Effector memory CD4-positive, alpha-beta T cell (primary cell): ENCODE data around the gene FAF1.
"Not testable (repeated sequence)": the region's sequence is repeated elsewhere in the genome, so short reads cannot be mapped to it uniquely, and the experiment has no call there.

ENCODE experiments used
- DNase-seq, 3 donors: peaks; one replicate each; pipeline ENCODE4 v3.0.0-alpha.2; 2020
- H3K27ac ChIP-seq: 2 replicates; pipeline ENCODE4 v1.7.0; 2013; ENCODE audit warnings: mild to moderate bottlenecking, low read length, moderate library complexity; ENCODE audit not compliant: insufficient read depth, poor library complexity, severe bottlenecking
- H3K27me3 ChIP-seq: replicated peaks from 2 replicates; pipeline ENCODE4 v1.7.0; 2013; ENCODE audit warnings: mild to moderate bottlenecking, low read length; ENCODE audit not compliant: insufficient read depth, control insufficient read depth, poor library complexity, severe bottlenecking
- H3K36me3 ChIP-seq: 2 replicates; pipeline ENCODE4 v1.7.0; 2013; ENCODE audit warnings: mild to moderate bottlenecking, low read length, moderate library complexity; ENCODE audit not compliant: control insufficient read depth, insufficient read depth
- H3K4me1 ChIP-seq: 2 replicates; pipeline ENCODE4 v1.7.0; 2013; ENCODE audit warnings: low read length, mild to moderate bottlenecking; ENCODE audit not compliant: control insufficient read depth, insufficient read depth, poor library complexity, severe bottlenecking
- H3K4me3 ChIP-seq: 2 replicates; pipeline ENCODE4 v1.7.0; 2013; ENCODE audit warnings: low read length, low read depth, mild to moderate bottlenecking; ENCODE audit not compliant: insufficient read depth, poor library complexity, severe bottlenecking
- H3K9me3 ChIP-seq: 2 replicates; pipeline ENCODE4 v1.7.0; 2013; ENCODE audit warnings: mild to moderate bottlenecking, low read length, moderate library complexity; ENCODE audit not compliant: control insufficient read depth

Gene FAF1

DNA sequence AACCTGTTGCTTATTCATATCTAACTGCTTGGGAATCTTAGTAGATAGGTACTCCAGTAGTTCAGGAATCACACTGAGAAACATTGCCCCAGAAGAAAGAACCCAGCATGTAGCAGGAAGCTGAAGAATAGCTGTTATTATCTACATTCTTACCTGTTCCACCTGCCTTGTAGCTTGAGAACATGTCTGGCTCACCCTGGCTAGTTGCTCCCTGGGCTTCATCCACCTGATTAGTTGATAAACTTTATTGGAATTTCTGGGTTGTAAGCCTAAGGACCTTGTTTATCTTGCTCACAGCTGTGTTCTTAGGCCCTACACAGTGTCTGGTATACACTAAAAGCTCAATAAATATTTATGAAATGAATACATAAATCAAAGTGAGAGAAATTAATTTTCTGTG is 430.6 kb downstream of the FAF1 start:
- DNase-seq = no peak
- Histone ChIP-seq H3K9me3 (no peaks in the 10 kb centered on the region), H3K27me3 (no peaks in the 10 kb centered on the region), H3K4me3 (no peak overlapping the region), H3K4me1 (no peaks in the 10 kb centered on the region), H3K36me3 (peaks cover 8% of the 10 kb centered on the region), H3K27ac (no peak overlapping the region)

DNA sequence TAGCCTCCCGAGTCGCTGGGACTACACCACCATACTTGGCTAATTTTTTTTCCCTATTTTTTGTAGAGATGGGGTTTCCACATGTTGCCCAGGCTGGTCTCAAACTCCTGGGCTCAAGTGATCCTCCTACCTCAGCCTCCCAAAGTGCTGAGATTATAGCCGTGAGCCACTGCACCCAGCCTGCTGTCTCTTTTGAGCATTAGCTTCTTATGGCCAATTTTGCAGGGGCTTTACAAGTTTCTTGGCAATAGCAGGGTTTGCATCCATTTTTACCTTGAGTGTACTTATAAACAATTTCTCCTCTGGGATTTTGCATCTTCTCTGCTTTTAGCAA is 432.1 kb downstream of the FAF1 start:
- H3K9me3 ChIP-seq, H3K36me3 ChIP-seq, H3K27me3 ChIP-seq, H3K4me1 ChIP-seq, H3K4me3 ChIP-seq, H3K27ac ChIP-seq, DNase-seq: not testable (repeated sequence)

- Histone ChIP-seq H3K27ac (no peak overlapping the region), H3K27me3 (no peaks in the 10 kb centered on the region), H3K4me1 (no peaks in the 10 kb centered on the region), H3K4me3 (no peak overlapping the region), H3K9me3 (peaks cover 3% of the 10 kb centered on the region), H3K36me3 (peaks cover 8% of the 10 kb centered on the region)
- no peak for DNase-seq
Observed at GRCh38 chr1:50527249-50527986, 432.6 kb downstream of the FAF1 start.

DNA sequence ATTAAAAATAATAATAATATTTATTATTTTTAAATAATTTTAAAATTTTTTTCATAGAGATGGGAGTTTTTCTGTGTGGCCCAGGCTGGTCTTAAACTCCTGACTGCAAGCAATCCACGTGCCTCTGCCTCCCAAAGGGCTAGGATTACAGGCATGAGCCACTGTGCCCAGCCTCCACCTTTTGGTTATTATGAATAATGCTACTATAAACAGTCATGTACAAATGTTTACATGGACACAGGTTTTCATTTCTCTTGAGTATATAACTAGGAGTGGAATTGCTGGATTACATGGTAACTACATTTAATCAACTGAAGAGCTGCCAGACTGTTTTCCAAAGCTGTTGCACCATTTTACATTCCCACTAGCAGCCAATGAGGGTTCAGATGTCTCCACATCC is 433.6 kb downstream of the FAF1 start:
- Histone ChIP-seq H3K4me3 (no peak overlapping the region), H3K27ac (no peak overlapping the region), H3K27me3 (no peaks in the 10 kb centered on the region), H3K4me1 (no peaks in the 10 kb centered on the region), H3K9me3 (peaks cover 3% of the 10 kb centered on the region), H3K36me3 (peaks cover 8% of the 10 kb centered on the region)
- DNase-seq = no peak

GRCh38 chr1:50523548-50523947 is 436.5 kb downstream of the FAF1 start:
- no peak for DNase-seq
- H3K4me3 ChIP-seq = no peak overlapping the region

DNA sequence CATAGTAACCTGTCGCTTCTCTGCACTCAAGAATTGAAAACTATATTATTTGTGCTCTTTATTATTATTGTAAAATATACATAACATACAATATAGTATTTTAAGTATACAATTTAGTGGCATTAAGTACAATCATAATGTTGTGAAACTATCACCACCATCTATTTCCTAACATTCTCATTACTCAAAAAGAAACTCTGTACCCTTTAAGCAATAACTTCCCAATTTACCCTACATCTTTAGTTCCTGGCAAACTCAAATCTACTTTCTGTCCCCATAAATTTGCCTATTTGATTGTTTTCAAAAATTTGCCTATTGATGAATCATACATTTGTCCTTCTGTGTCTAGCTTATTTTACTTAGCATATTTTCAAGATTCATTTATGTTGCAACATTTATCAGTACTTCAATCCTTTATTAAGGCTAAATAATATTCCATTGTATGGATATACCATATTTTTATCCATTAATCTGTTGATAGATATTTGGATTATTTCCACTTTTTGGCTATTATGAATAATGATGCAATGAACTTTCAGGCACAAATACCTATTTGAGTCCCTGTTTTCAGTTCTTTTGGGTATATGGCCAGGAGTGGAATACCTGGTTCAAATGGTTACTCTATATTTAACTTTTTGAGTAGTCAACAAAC is 437.2 kb downstream of the FAF1 start:
- H3K9me3 ChIP-seq = peaks cover 3% of the 10 kb centered on the region
- no peak overlapping the region for H3K4me3 ChIP-seq
- no peak overlapping the region for H3K27ac ChIP-seq
- H3K36me3 ChIP-seq = peaks cover 4% of the 10 kb centered on the region
- DNase-seq = no peak
- H3K27me3 ChIP-seq = no peaks in the 10 kb centered on the region
- H3K4me1 ChIP-seq = no peaks in the 10 kb centered on the region

More at GRCh38 chr1:50523548-50523947, 436.5 kb downstream of the FAF1 start:
- no peak overlapping the region for H3K27ac ChIP-seq
- H3K4me1 ChIP-seq = no peaks in the 10 kb centered on the region
- no peaks in the 10 kb centered on the region for H3K27me3 ChIP-seq
- H3K9me3 ChIP-seq = peaks cover 3% of the 10 kb centered on the region
- H3K36me3 ChIP-seq = peaks cover 4% of the 10 kb centered on the region

DNA sequence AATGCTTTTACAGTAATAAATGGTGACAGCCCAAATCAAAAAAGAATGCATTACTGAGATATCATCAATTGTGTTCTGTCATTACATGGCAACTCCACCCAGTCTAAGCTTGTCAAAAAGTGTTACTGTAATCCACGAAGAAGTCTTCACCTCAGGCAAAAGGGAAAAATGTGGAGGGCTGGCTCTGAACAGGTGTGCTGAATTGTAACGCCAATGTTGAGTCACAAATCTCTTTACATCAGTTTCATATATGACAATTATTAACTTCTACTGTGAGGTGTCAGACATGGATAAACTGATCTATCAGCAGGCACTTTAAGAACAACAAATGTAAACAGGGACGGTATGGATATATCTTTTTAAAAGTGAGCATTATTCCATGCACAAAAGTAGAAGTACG is 438.4 kb downstream of the FAF1 start:
- DNase-seq = no peak
- peaks cover 3% of the 10 kb centered on the region for H3K9me3 ChIP-seq
- H3K27me3 ChIP-seq = no peaks in the 10 kb centered on the region

DNA sequence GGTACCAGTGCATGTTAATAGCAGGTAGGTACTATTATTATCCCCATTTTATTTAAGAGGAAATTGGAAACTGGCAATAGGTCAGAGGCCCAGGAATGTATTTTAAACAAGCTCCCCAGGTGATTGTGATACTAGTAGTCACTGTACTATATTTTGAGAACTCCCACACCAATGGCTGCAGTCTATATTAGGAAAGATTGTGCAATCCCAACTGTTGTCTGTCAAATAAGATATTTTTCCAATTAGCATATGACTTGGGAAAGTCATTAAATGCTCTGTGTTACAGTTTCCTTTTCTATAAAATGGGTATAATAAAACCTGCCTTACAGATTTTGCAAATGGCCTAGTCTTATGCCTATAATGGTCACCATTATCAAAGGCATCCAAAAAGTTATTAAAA is 442.6 kb downstream of the FAF1 start:
- no peak overlapping the region for H3K4me3 ChIP-seq
- H3K4me1 ChIP-seq = no peaks in the 10 kb centered on the region
- no peak overlapping the region for H3K27ac ChIP-seq
- H3K9me3 ChIP-seq = no peaks in the 10 kb centered on the region
- no peaks in the 10 kb centered on the region for H3K27me3 ChIP-seq
- peaks cover 4% of the 10 kb centered on the region for H3K36me3 ChIP-seq
- no peak for DNase-seq

More for the DNA sequence above, 438.4 kb downstream of the FAF1 start:
- H3K4me3 ChIP-seq = no peak overlapping the region
- H3K4me1 ChIP-seq = no peaks in the 10 kb centered on the region
- peaks cover 4% of the 10 kb centered on the region for H3K36me3 ChIP-seq
- no peak overlapping the region for H3K27ac ChIP-seq

GRCh38 chr1:50516056-50516455 is 444.0 kb downstream of the FAF1 start:
- Histone ChIP-seq H3K27ac (no peak overlapping the region), H3K4me3 (no peak overlapping the region), H3K27me3 (no peaks in the 10 kb centered on the region), H3K4me1 (no peaks in the 10 kb centered on the region), H3K9me3 (no peaks in the 10 kb centered on the region), H3K36me3 (peaks cover 4% of the 10 kb centered on the region)
- DNase-seq = no peak

DNA sequence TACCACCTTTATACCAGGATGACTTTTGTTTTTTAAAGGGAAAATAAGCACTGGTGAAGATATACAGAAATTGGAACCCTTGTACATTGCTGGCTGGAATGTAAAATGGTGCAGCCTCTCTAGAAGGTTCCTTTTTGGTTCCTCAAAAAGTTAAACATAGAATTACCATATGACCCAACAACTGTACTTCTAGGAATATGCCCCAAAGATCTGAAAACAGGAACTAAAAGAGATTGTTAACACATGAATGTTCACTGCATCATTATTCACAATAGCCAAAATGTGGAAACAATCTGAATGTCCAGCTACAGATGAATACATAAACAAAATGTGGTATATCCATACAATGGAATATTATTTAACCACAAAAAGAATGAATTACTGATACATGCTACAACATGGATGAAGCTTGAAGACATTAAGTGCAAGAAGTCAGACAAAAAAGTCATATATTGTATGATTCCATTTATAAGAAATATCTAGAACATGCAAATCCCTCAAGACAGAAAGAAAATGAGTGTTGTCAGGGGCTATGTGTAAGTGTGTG is 452.0 kb downstream of the FAF1 start:
- H3K27me3 ChIP-seq = no peaks in the 10 kb centered on the region
- H3K4me1 ChIP-seq = no peaks in the 10 kb centered on the region
- H3K4me3 ChIP-seq = no peak overlapping the region
- H3K27ac ChIP-seq = no peak overlapping the region
- no peaks in the 10 kb centered on the region for H3K9me3 ChIP-seq
- no peak for DNase-seq
- no peaks in the 10 kb centered on the region for H3K36me3 ChIP-seq
